Fibroblast of lung (primary cell): ENCODE data around the gene GLMP.

Source experiments
- EZH2 ChIP-seq: IDR thresholded peaks from 2 replicates; pipeline ENCODE4 v1.5.1; 2012; ENCODE audit warnings: low read length, control low read depth, mild to moderate bottlenecking; ENCODE audit errors: missing control alignments
- TF ChIP-seq, protein P1 (sequence below), 2 donors: IDR thresholded peaks in 1 of 2; conservative IDR thresholded peaks in 1 of 2; 1 replicate in 1 of 2; 2 replicates in 1 of 2; pipeline ENCODE4 v1.5.1; 2011 to 2012; ENCODE audit warnings: low read length in 2 of 2, control low read depth in 1 of 2, inconsistent platforms in 1 of 2, low read depth in 1 of 2, mild to moderate bottlenecking in 1 of 2

DNA sequence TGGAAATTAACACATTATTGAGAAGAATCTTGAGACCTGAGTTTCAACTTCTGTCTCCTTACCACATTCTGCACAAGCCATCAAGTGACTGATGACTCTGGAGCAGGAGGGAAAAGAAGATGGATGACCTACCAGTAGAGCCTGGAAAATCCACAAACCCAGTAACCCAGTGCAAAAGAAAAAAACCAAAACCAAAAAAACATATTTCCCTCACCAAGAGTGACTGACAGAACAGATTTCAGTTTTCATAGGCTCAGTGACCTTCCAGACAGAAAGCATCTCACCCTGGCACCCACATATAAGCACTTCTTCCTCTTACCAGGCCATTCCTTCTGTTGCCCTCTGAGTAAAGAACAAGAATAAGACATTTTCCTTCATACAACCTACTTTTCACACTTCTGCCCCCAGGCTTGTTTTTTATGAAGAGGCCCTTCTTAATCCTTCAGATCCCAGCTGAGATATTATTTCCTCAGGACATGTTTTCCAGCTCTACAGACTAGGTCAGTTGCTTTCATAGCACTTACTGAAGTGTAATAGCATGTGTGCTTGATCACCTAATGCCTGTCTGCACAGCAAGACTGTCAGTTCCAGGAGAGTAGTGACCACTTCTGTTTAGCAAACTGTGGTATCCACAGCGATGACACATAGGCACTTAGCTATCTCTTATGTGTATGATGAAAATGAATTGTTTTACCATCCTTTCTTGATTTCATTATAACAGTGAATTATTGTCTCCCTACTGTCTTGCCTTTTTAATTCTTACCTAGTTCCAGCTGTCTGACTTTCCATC, 46.9 kb upstream of the GLMP start:
- TF ChIP-seq, protein P1, sequence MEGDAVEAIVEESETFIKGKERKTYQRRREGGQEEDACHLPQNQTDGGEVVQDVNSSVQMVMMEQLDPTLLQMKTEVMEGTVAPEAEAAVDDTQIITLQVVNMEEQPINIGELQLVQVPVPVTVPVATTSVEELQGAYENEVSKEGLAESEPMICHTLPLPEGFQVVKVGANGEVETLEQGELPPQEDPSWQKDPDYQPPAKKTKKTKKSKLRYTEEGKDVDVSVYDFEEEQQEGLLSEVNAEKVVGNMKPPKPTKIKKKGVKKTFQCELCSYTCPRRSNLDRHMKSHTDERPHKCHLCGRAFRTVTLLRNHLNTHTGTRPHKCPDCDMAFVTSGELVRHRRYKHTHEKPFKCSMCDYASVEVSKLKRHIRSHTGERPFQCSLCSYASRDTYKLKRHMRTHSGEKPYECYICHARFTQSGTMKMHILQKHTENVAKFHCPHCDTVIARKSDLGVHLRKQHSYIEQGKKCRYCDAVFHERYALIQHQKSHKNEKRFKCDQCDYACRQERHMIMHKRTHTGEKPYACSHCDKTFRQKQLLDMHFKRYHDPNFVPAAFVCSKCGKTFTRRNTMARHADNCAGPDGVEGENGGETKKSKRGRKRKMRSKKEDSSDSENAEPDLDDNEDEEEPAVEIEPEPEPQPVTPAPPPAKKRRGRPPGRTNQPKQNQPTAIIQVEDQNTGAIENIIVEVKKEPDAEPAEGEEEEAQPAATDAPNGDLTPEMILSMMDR (conservative IDR thresholded peaks at IDR 0.05 in 1 of 2, IDR thresholded peaks at IDR 0.05 in 1 of 2; ENCODE audit: low read depth in 1 of 2, low read length in 2 of 2): no peak
- no peak for TF ChIP-seq EZH2
